IPS-18c (cell line): ENCODE results near the gene INSYN1.

Experiments
- H3K4me3 ChIP-seq: 2 replicates; pipeline ENCODE4 v1.7.0; 2013; ENCODE audit warnings: low read depth, mild to moderate bottlenecking, low read length, moderate library complexity; ENCODE audit not compliant: insufficient read depth
- H3K9me3 ChIP-seq: one replicate; pipeline ENCODE4 v1.6.1; 2013; ENCODE audit warnings: mild to moderate bottlenecking, low read length, moderate library complexity; ENCODE audit not compliant: control insufficient read depth, insufficient read depth

The INSYN1 gene

GRCh38 chr15:73782344-73782959 lies 29.3 kb upstream of the INSYN1 start:
- Histone ChIP-seq H3K9me3 (no peaks in the 10 kb centered on the region), H3K4me3 (no peak overlapping the region)

- no peaks in the 10 kb centered on the region for H3K9me3 ChIP-seq
- no peak overlapping the region for H3K4me3 ChIP-seq
Observed at GRCh38 chr15:73781038-73781925, 28.1 kb upstream of the INSYN1 start.

GRCh38 chr15:73779974-73780373 lies 26.8 kb upstream of the INSYN1 start:
- no peaks in the 10 kb centered on the region for H3K9me3 ChIP-seq
- no peak overlapping the region for H3K4me3 ChIP-seq

- H3K4me3 ChIP-seq: no peak overlapping the region
Observed at GRCh38 chr15:73777741-73778140, 24.6 kb upstream of the INSYN1 start.

GRCh38 chr15:73773428-73773827 lies 20.3 kb upstream of the INSYN1 start:
- H3K4me3 ChIP-seq: no peak overlapping the region

More at GRCh38 chr15:73777741-73778140, 24.6 kb upstream of the INSYN1 start:
- H3K9me3 ChIP-seq: peaks cover 2% of the 10 kb centered on the region

GRCh38 chr15:73771385-73772045 lies 18.4 kb upstream of the INSYN1 start:
- H3K4me3 ChIP-seq: no peak overlapping the region
- peaks cover 2% of the 10 kb centered on the region for H3K9me3 ChIP-seq

More at GRCh38 chr15:73773428-73773827, 20.3 kb upstream of the INSYN1 start:
- H3K9me3 ChIP-seq: peaks cover 2% of the 10 kb centered on the region

GRCh38 chr15:73770050-73770449 lies 16.9 kb upstream of the INSYN1 start:
- Histone ChIP-seq H3K4me3 (no peak overlapping the region), H3K9me3 (peaks cover 2% of the 10 kb centered on the region)

GRCh38 chr15:73767806-73768501 lies 14.8 kb upstream of the INSYN1 start:
- Histone ChIP-seq H3K4me3 (peak overlapping the region; percentile 17; the same call in 1 of the 2 replicates), H3K9me3 (no peaks in the 10 kb centered on the region)

GRCh38 chr15:73766598-73766997 lies 13.4 kb upstream of the INSYN1 start:
- Histone ChIP-seq H3K4me3 (no peak overlapping the region), H3K9me3 (no peaks in the 10 kb centered on the region)

GRCh38 chr15:73765778-73766177 lies 12.6 kb upstream of the INSYN1 start:
- H3K4me3 ChIP-seq: no peak overlapping the region
- no peaks in the 10 kb centered on the region for H3K9me3 ChIP-seq

GRCh38 chr15:73763931-73764330 lies 10.8 kb upstream of the INSYN1 start:
- H3K4me3 ChIP-seq: no peak overlapping the region

GRCh38 chr15:73760330-73761329 lies 7.5 kb upstream of the INSYN1 start:
- no peaks in the 10 kb centered on the region for H3K9me3 ChIP-seq
- no peak overlapping the region for H3K4me3 ChIP-seq

More at GRCh38 chr15:73763931-73764330, 10.8 kb upstream of the INSYN1 start:
- H3K9me3 ChIP-seq: no peaks in the 10 kb centered on the region

GRCh38 chr15:73758461-73758860 lies 5.3 kb upstream of the INSYN1 start:
- H3K9me3 ChIP-seq: no peaks in the 10 kb centered on the region
- no peak overlapping the region for H3K4me3 ChIP-seq

- H3K4me3 ChIP-seq: no peak overlapping the region
- no peaks in the 10 kb centered on the region for H3K9me3 ChIP-seq
Observed at GRCh38 chr15:73757571-73757970, 4.4 kb upstream of the INSYN1 start.

- H3K4me3 ChIP-seq: no peak overlapping the region
- H3K9me3 ChIP-seq: no peaks in the 10 kb centered on the region
Observed at GRCh38 chr15:73756947-73757513, 3.9 kb upstream of the INSYN1 start.

GRCh38 chr15:73756390-73756789 lies 3.2 kb upstream of the INSYN1 start:
- Histone ChIP-seq H3K9me3 (no peaks in the 10 kb centered on the region), H3K4me3 (no peak overlapping the region)
